HepG2 (cell line): ENCODE measurements around the gene VRK3. TPM values are rescaled to one million over a fixed set of nuclear protein-coding genes. Genes with fewer than 3 reads are reported as not detected.

Experiments used
- ATF1 ChIP-seq: IDR thresholded peaks from 2 replicates; pipeline ENCODE4 v1.6.1; 2016; ENCODE audit warnings: mild to moderate bottlenecking, control low read depth
- ETV5 ChIP-seq: IDR thresholded peaks from 2 replicates; pipeline ENCODE4 v1.6.1; 2018; ENCODE audit warnings: missing biosample characterization, missing genetic modification reagents, inconsistent platforms, borderline replicate concordance
- GATA4 ChIP-seq: sonication (generic); IDR thresholded peaks from 2 replicates; pipeline ENCODE4 v1.6.1; 2016; ENCODE audit warnings: antibody characterized with exemption, low read depth, borderline replicate concordance
- GATAD1 ChIP-seq: IDR thresholded peaks from 2 replicates; pipeline ENCODE4 v1.6.1; 2016; ENCODE audit warnings: missing genetic modification reagents, missing compliant biosample characterization
- GTF3A ChIP-seq: sonication (generic); formaldehyde crosslinking; conservative IDR thresholded peaks from 2 replicates; pipeline ENCODE4 v1.4.0; 2020; ENCODE audit warnings: mild to moderate bottlenecking, missing genetic modification reagents
- KAT7 ChIP-seq: IDR thresholded peaks from 2 replicates; pipeline ENCODE4 v1.6.1; 2018; ENCODE audit warnings: borderline replicate concordance, missing compliant biosample characterization
- MEIS2 ChIP-seq: sonication (generic); formaldehyde crosslinking; IDR thresholded peaks from 2 replicates; pipeline ENCODE4 v1.9.0; 2021; ENCODE audit warnings: mild to moderate bottlenecking, missing genetic modification reagents
- NFRKB ChIP-seq: fragments of 450-650 bp; IDR thresholded peaks from 2 replicates; pipeline ENCODE4 v1.6.1; 2017
- NFYC ChIP-seq: IDR thresholded peaks from 2 replicates; pipeline ENCODE4 v1.6.1; 2016; ENCODE audit warnings: missing genetic modification reagents, missing compliant biosample characterization
- TRIM22 ChIP-seq: fragments of 450-650 bp; IDR thresholded peaks from 2 replicates; pipeline ENCODE4 v1.6.1; 2017
- ZBTB7B ChIP-seq: sonication (generic); formaldehyde crosslinking; IDR thresholded peaks from 2 replicates; pipeline ENCODE4 v1.4.0; 2020; ENCODE audit warnings: missing genetic modification reagents
- ZFX ChIP-seq: sonication (generic); formaldehyde crosslinking; IDR thresholded peaks from 2 replicates; pipeline ENCODE4 v1.4.0; 2020; ENCODE audit warnings: mild to moderate bottlenecking, low read depth, missing genetic modification reagents, moderate library complexity
- ZFY ChIP-seq: sonication (generic); formaldehyde crosslinking; IDR thresholded peaks from 2 replicates; pipeline ENCODE4 v1.4.0; 2020; ENCODE audit warnings: missing genetic modification reagents
- ZNF180 ChIP-seq: sonication (generic); formaldehyde crosslinking; IDR thresholded peaks from 2 replicates; pipeline ENCODE4 v1.4.0; 2020; ENCODE audit warnings: low read depth, missing genetic modification reagents, borderline replicate concordance
- ZNF318 ChIP-seq: sonication (generic); formaldehyde crosslinking; IDR thresholded peaks from 2 replicates; pipeline ENCODE4 v1.4.0; 2020; ENCODE audit warnings: mild to moderate bottlenecking, missing genetic modification reagents
- ZNF780A ChIP-seq: sonication (generic); formaldehyde crosslinking; IDR thresholded peaks from 2 replicates; pipeline ENCODE4 v1.8.0; 2022; ENCODE audit warnings: mild to moderate bottlenecking, missing genetic modification reagents, moderate library complexity
- ZSCAN22 ChIP-seq: sonication (generic); formaldehyde crosslinking; IDR thresholded peaks from 2 replicates; pipeline ENCODE4 v1.4.0; 2020; ENCODE audit warnings: mild to moderate bottlenecking, missing genetic modification reagents
- polyA plus RNA-seq, 8 experiments: library from polyadenylated mRNA; depleted of rRNA in 3 of 8; stranded (reverse) in 7 of 8; unstranded in 1 of 8; fragments of >200 nt; fragmentation: Illumina TruSeq in 4 of 8; extraction: Trizol in 4 of 8; gene quantifications; 2 replicates each; pipeline versions ENCODE4 v1.2.1 to v1.2.3, GENCODE V29; 2011 to 2016; ENCODE audit warnings: low read depth in 4 of 8, missing spikeins in 1 of 8, mixed read lengths in 1 of 8; ENCODE audit not compliant: insufficient read depth in 1 of 8
- total RNA-seq, 5 experiments: library from RNA; depleted of rRNA; stranded (reverse); fragments of >200 nt; fragmentation: Illumina TruSeq; extraction: Trizol; gene quantifications; 2 replicates each; pipeline ENCODE4 v1.2.3, GENCODE V29; 2016; ENCODE audit warnings: low read depth in 1 of 5
- TF ChIP-seq, protein P1 (sequence below): sonication (generic); formaldehyde crosslinking; IDR thresholded peaks from 2 replicates; pipeline ENCODE4 v1.9.0; 2021; ENCODE audit warnings: missing genetic modification reagents, borderline replicate concordance
- TF ChIP-seq, protein P2 (sequence below): sonication (generic); formaldehyde crosslinking; IDR thresholded peaks from 2 replicates; pipeline ENCODE4 v1.4.0; 2020; ENCODE audit warnings: missing genetic modification reagents

The VRK3 gene
- total and polyA plus RNA-seq, 2 of the 13 experiments (the other 11 are each of a cell fraction or from before 2014, with no cell fraction given): 23.8 to 28.3 TPM

GRCh38 chr19:49929121-49929610 is 96.0 kb downstream of the VRK3 start, which contains the start of the genes ATF5 and NUP62 (continued):
- no peak for TF ChIP-seq GATA4
- TF ChIP-seq NFRKB: no peak
- TF ChIP-seq TRIM22: no peak
- no peak for TF ChIP-seq ZNF180 (CRISPR knock-in tag)
- peak; percentile 58 for TF ChIP-seq ZBTB7B (CRISPR knock-in tag)
- peak; percentile 76; the same call in 1 of the 2 replicates for TF ChIP-seq ZSCAN22 (CRISPR knock-in tag)
- TF ChIP-seq ZFX (CRISPR knock-in tag): peak; percentile 89
- TF ChIP-seq ETV5 (CRISPR knock-in tag): no peak; the same call in 1 of the 2 replicates
- 0 out of 2 replicates have a peak, but pooled peaks have one; percentile 52 for TF ChIP-seq ZNF780A (CRISPR knock-in tag)
- TF ChIP-seq, protein P1, sequence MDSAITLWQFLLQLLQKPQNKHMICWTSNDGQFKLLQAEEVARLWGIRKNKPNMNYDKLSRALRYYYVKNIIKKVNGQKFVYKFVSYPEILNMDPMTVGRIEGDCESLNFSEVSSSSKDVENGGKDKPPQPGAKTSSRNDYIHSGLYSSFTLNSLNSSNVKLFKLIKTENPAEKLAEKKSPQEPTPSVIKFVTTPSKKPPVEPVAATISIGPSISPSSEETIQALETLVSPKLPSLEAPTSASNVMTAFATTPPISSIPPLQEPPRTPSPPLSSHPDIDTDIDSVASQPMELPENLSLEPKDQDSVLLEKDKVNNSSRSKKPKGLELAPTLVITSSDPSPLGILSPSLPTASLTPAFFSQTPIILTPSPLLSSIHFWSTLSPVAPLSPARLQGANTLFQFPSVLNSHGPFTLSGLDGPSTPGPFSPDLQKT (CRISPR knock-in tag): peak; percentile 50; the same call in 1 of the 2 replicates
- peak; percentile 93; the same call in 1 of the 2 replicates for TF ChIP-seq KAT7 (CRISPR knock-in tag)
- TF ChIP-seq GATAD1 (CRISPR knock-in tag): peak; percentile 92
- TF ChIP-seq ZNF318 (CRISPR knock-in tag): peak; percentile 87; the same call in 1 of the 2 replicates
- peak; percentile 86 for TF ChIP-seq ZFY (CRISPR knock-in tag)
- TF ChIP-seq MEIS2 (CRISPR knock-in tag): peak; percentile 70; the same call in 1 of the 2 replicates
- TF ChIP-seq ATF1 (CRISPR knock-in tag): no peak
- 0 out of 2 replicates have a peak, but pooled peaks have one; percentile 44 for TF ChIP-seq GTF3A (CRISPR knock-in tag)
- TF ChIP-seq, protein P2, sequence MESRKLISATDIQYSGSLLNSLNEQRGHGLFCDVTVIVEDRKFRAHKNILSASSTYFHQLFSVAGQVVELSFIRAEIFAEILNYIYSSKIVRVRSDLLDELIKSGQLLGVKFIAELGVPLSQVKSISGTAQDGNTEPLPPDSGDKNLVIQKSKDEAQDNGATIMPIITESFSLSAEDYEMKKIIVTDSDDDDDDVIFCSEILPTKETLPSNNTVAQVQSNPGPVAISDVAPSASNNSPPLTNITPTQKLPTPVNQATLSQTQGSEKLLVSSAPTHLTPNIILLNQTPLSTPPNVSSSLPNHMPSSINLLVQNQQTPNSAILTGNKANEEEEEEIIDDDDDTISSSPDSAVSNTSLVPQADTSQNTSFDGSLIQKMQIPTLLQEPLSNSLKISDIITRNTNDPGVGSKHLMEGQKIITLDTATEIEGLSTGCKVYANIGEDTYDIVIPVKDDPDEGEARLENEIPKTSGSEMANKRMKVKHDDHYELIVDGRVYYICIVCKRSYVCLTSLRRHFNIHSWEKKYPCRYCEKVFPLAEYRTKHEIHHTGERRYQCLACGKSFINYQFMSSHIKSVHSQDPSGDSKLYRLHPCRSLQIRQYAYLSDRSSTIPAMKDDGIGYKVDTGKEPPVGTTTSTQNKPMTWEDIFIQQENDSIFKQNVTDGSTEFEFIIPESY (CRISPR knock-in tag): no peak
- no peak for TF ChIP-seq NFYC (CRISPR knock-in tag)
